ENCODE measurements around the gene MYOM1.

GRCh38 chr18:3140342-3140741 is 79.4 kb downstream of the MYOM1 start:
- TF ChIP-seq EZH2 (IDR thresholded peaks at IDR 0.05; ENCODE audit: borderline replicate concordance) (no peak), CTCF (IDR thresholded peaks at IDR 0.05; ENCODE audit: poor library complexity) (no peak), EZH2phosphoT487 (IDR thresholded peaks at IDR 0.05; ENCODE audit: low read depth, severe bottlenecking, unreplicated experiment) (no peak)

Measured in hepatocyte (in vitro differentiated cells).